Stimulated activated CD8-positive, alpha-beta memory T cell treated with anti-CD3 and anti-CD28 coated beads, Interleukin-4, amount 100 ng/mL, for 24 hours (primary cell): ENCODE measurements around the gene C14orf119.

Source experiments
- DNase-seq: peaks from one replicate; pipeline ENCODE4 v3.0.0-alpha.2; 2020; ENCODE audit warnings: low read depth

The C14orf119 gene

GRCh38 chr14:23126548-23127278, 31.4 kb downstream of the C14orf119 start:
- DNase-seq = no peak

- no peak for DNase-seq
These were observed 32.6 kb downstream of the C14orf119 start for GRCh38 chr14:23127861-23128260.

GRCh38 chr14:23128969-23129758, 33.9 kb downstream of the C14orf119 start:
- no peak for DNase-seq

- DNase-seq = no peak
These were observed 34.5 kb downstream of the C14orf119 start for GRCh38 chr14:23129759-23130316.

GRCh38 chr14:23130871-23131270, 35.6 kb downstream of the C14orf119 start:
- no peak for DNase-seq

GRCh38 chr14:23131482-23131881, 36.2 kb downstream of the C14orf119 start:
- no peak for DNase-seq

- no peak for DNase-seq
These were observed 37.7 kb downstream of the C14orf119 start for GRCh38 chr14:23132970-23133369.

- no peak for DNase-seq
These were observed 41.3 kb downstream of the C14orf119 start for GRCh38 chr14:23136566-23137133.

- no peak for DNase-seq
These were observed 42.0 kb downstream of the C14orf119 start for GRCh38 chr14:23137192-23137812.

GRCh38 chr14:23137813-23138535, 42.7 kb downstream of the C14orf119 start:
- DNase-seq = no peak

- no peak for DNase-seq
These were observed 44.6 kb downstream of the C14orf119 start for GRCh38 chr14:23139874-23140273.

GRCh38 chr14:23140371-23140770, 45.1 kb downstream of the C14orf119 start:
- no peak for DNase-seq

GRCh38 chr14:23141706-23142444, 46.6 kb downstream of the C14orf119 start:
- no peak for DNase-seq

GRCh38 chr14:23142826-23143225, 47.5 kb downstream of the C14orf119 start:
- DNase-seq = no peak

GRCh38 chr14:23143911-23144310, 48.6 kb downstream of the C14orf119 start:
- DNase-seq = no peak

- no peak for DNase-seq
These were observed 50.6 kb downstream of the C14orf119 start for GRCh38 chr14:23145794-23146350.

- no peak for DNase-seq
These were observed 51.1 kb downstream of the C14orf119 start for GRCh38 chr14:23146351-23146910.

- DNase-seq = no peak
These were observed 51.7 kb downstream of the C14orf119 start for GRCh38 chr14:23146980-23147379.

- DNase-seq = no peak
These were observed 52.4 kb downstream of the C14orf119 start for GRCh38 chr14:23147676-23148075.

- DNase-seq = no peak
These were observed 53.4 kb downstream of the C14orf119 start for GRCh38 chr14:23148591-23149249.
